HUDEP-2 (cell line): Measurements from ENCODE around the gene RAB37.

Source experiments
- DNase-seq, 76 experiments: peaks; one replicate each; lab custom pipeline; 2025; ENCODE audit not compliant: unreplicated experiment in 76 of 76; lab: John Stamatoyannopoulos, UW

RAB37 gene

GRCh38 chr17:74728033-74728701 is 8.9 kb upstream of the RAB37 start:
- DNase-seq = no peak

GRCh38 chr17:74728702-74729075 is 8.4 kb upstream of the RAB37 start:
- no peak for DNase-seq

- no peak for DNase-seq
Measured at GRCh38 chr17:74729368-74729767, 7.7 kb upstream of the RAB37 start.

- no peak for DNase-seq
Measured at GRCh38 chr17:74729866-74730265, 7.2 kb upstream of the RAB37 start.

DNA sequence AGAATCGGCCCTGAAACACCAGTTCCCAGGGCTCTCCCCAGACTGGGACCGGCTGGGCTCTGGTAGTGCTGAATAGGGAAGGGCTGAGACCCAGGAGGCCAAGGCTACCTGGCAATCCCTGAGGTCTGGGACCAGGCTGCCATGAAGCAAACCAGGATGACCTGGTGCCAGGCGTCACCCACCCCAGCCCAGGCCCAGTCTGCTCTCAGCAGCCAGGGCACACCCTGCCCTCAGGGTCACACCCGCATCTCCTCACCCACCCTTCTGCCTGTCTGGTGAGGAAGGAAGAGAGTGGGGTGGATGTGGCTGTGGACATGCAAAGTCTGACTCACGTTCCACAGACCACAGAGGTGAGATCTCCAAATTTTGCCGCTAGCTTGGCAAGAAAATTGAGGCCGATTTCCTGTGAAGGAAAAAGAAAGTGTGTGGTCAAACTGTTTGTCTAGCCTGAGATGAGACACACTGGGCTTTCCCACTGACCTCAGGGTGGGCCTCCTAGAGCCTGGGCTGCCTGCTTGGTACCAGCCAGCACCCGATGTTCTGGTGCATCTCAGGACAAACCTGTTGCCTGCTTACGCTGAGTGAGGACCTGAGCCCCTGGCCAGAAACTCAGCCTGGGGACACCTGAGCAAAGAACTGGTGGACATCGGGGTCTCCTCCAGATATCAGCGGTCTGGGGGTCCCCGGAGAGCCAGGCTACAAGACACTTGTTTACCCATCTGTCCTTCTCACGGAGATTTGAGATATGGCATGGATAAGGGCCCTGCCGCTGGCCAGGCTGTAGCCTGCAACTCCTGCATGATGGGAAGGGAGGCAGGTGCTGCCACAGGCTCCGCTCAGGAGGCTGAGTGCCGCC is 6.3 kb upstream of the RAB37 start:
- no peak for DNase-seq

DNA sequence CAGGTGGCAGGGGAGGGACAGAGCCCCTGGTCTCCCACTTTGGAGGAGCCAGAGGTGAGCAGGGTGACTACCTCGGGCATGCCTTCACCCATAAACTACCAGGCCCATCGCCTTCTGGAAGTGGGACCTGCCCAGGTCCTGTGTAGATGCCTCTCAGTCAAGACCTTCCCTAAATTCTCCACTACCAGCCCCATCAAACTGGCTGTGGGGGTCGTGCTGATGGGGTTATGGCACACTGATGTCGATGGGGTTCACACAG is 5.8 kb upstream of the RAB37 start:
- no peak for DNase-seq

DNA sequence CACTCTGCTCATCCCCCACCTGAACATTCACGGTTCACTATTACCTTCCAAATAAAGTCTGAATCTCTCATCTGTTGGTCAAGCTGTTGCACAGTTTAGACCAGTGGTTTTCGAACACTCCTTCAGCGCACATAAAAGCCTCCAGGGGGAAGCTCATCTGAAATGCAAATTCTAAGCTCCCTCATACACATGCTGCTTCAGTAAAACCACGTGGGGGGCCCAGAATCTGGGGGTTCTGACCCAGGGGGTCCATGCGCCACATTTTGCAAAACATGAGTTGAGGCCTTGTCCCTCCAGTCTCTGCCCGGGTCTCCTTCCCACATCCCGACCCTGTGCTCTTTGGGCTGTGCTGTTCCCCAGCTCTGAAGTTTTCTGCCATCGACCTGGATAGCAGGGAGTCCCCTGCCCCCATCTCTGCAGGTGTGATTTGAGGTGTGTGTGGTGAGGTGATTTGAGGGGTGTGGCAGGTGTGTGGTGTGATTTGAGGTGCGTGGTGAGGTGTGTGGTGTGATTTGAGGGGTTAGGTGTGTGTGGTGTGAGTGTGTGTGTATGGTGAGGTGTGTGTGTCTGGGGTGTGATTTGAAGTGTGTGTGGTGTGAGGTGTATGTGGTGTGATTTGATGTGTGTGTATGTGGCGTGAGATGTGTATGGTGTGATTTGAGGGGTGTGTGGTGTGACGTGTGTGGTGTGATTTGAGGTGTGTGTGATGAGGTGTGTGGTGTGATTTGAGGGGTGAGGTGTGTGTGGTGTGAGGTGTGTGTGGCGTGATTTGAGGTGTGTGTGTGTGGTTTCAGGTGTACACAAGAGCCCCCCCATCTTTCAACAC is 4.8 kb upstream of the RAB37 start:
- DNase-seq = no peak

GRCh38 chr17:74733365-74734122 is 3.5 kb upstream of the RAB37 start:
- no peak for DNase-seq

DNA sequence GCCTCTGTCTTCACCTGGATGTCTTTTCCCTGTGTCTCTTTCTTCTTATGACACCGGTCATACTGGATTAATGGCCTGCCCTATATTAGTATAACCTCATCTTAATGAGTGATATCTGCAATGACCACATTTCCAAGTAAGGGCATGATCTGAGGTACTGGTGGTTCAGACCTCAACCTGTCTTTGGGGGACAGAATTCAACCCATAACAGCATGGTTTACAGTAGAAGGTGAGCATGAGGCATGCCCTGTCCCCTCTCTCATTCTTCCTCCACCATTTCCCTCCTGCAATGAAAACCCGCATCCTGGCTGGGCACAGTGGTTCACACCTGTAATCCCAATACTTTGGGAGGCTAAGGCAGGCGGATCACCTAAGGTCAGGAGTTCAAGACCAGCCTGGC is 2.8 kb upstream of the RAB37 start:
- no peak for DNase-seq

GRCh38 chr17:74737299-74738050 is 419 bp downstream of the RAB37 start:
- DNase-seq = peak in 22 of 76 experiments; percentile 13 to 49 (median 27)

DNA sequence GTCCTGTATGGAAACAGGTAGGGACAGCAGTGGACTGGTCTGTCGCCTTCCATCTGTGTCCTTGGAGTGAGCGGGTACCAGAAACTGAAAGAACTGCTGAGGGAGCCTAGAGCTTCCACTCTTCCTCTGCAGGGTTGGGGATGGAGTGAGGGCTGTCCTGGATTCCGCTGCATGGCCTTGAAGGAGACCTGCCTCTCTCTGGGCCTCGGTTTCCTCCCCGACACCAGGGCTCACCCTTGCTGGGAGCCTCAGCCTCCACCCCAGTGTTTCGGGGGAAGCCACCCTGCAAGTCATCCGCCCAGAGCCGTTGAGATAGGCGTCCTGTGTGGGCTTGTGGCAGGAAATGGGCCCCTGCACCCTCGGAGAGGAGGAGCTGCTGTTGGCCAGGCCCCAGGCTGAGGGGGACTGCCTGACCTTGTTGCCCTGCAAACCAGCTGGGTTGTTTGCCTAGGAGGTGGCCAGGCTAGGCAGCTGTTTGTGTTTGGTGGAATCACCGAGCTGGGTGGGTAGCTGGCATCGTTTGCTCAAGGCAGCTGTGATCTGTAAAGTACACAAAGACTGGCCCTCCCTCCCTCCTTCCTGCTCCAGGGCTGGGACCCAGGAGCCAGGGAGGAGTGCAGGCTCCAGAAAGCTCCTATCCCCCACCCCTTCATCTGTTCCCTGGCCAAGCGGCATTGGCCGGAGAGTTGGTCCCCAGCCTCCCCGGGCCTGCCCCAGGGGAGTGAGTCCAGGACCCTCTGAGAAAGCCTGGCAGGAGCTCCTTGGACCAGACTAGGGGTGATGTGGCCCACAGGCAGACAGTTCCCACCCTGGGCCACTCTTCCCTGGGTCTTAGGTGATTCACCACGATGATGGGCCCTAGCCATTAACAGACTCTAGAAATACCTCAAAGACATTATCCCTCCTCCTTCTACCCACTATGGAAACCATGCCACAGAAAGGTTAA is 1.3 kb downstream of the RAB37 start:
- DNase-seq = peak in 53 of 76 experiments; percentile 16 to 72 (median 42)

DNA sequence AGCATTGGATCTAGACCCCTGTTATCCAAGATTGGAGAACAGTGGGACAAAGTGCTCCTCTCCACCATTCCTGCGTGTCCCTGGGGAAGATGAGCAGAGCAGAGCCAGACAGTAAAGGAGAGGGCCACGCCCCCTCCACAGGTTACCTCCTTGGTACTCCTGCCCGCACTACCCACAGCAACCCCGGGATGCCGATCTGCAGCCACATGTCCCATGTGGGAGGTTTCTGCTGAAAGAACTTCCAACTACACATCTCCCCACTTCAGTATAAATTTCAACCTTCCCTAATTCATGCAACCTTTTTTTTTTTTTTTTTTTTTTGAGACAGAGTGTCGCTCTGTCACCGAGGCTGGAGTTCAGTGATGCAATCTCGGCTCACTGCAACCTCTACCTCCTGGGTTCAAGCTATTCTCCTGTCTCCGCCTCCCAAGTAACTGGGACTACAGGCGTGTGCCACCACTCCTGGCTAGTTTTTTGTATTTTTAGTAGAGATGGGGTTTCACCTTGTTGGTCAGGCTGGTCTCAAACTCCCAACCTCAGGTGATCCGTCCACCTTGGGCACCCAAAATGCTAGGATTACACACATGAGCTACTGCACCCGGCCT is 2.3 kb downstream of the RAB37 start:
- no peak for DNase-seq

- DNase-seq = no peak
Measured at GRCh38 chr17:74740173-74740572, 3.1 kb downstream of the RAB37 start.

DNA sequence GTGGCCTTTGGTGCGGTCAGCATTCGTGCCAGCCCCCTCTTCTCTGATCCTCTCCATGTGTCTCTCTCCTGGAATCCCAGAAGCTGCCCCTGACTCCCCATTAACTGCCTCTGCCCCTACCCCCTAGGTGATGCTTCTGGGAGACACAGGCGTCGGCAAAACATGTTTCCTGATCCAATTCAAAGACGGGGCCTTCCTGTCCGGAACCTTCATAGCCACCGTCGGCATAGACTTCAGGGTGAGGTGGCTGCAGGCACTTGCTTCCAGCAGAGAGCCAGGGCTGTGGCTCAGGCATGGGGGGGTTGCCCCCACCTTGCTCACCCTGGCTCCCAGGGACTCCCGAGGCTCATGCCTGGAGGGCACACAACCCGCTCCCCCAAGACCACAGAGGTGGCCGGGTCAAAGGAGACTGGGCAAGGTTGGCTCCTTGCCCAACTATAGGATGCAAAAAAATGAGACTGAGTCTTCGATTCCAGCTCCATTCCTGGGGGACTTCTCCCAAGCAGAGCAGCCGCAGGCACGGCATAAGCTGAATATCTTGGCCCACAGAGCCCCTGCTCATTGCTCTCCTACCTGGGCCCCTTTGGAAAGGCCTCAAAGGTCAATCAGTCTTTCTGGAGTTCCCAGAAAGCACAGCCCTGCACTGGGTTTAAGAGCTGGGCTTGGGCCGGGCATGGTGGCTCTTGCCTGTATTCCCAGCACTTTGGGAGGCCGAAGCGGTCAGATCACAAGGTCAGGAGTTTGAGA is 3.8 kb downstream of the RAB37 start:
- no peak for DNase-seq

- DNase-seq = no peak
Measured at GRCh38 chr17:74742153-74742515, 5.1 kb downstream of the RAB37 start.

DNA sequence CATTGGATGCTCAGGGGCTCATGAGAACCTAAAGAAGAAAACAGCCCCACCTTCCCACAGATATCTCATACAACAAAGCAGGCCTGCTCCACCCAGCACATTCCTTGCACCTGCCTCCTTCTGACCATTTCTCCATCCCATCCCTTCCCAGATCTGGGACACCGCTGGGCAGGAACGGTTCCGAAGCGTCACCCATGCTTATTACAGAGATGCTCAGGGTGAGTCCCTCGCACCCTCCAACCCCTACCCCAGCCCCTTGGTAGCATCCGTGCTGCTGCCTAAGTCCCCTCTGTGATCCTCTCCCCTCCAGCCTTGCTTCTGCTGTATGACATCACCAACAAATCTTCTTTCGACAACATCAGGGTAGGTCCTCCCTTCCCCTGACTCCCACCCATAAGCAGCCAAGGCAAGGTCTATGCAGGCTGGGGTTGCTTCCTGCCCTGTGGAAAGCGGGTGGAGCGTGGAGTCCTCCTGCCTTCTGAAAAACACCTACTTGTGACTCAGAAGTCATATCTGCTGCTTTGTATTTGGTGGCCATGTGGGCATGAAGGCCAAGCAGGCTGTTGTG is 6.0 kb downstream of the RAB37 start:
- DNase-seq = no peak

GRCh38 chr17:74743755-74744154 is 6.7 kb downstream of the RAB37 start:
- no peak for DNase-seq

DNA sequence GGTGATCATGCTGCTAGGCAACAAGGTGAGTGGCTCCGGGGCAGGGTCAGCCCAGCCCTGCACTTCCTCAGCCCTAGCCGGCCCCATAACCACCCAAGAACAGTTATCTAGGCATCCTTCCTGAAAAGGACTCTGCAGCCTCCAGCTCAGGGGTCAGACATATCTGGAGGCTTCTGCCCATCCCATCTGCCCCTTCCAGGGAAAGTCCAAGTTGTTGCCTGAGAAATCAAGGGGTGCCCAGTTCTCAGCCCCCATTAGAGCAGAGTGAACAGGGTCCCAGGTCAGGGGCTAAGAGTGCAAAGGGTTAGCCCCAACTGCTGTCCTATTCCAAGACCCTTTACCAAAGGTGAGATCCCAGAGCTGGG is 7.3 kb downstream of the RAB37 start:
- DNase-seq = no peak
